ENCODE data around the gene FUT7. TPM values are rescaled to one million over a fixed set of nuclear protein-coding genes. Genes with fewer than 3 reads are reported as not detected.

Gene FUT7
- total RNA-seq, 1 experiment from 2014 or later, result 0.36 TPM

GRCh38 chr9:137050570-137050969 lies 18.7 kb upstream of the FUT7 start:
- DNase-seq (ENCODE audit: low spot score), result no peak

- DNase-seq (ENCODE audit: low spot score), result peak; percentile 84
Measured at GRCh38 chr9:137049544-137050449, 17.9 kb upstream of the FUT7 start.

DNA sequence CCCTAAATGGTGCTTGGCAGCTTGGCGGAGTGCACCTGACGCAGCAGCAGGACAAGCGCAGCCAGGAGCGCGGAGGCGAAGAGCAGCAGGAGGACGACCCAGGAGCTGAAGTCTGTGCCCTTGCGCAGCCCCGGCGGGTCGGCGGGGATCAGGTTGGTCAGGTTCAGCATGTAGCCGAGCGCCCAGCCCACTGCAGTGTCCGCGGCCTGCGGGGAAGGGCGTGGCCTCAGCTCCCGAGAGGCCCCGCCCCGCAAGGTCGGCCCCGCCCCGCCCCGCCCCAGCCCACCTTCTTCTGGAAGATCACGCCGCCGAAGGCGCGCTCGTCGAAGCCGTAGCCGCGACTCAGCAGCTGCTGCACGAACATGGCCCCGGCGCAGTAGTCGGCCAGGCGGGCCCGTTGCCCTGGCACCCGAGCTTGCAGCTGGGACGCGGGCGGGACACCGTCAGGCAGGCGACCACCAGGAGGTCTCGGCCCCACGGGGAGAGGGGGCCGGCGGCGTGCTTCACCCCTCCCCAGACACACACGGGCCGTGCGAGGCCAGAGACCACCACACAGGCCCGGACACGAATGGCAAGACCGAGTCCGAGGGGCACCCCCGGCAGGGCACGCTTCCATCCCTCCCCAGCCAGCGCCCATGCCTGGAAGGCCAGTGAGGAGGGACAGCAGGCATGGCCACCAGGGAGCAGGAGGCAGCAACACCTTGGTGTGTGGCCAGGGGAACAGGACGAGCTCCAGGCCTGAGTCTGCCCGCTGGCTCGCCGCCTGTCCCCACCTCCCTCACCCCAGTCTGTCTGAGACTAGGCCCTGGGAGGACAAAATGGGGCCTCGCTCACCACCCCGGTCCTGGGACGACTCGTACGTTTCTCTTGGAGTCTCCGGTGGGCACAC lies 17.0 kb upstream of the FUT7 start:
- DNase-seq (ENCODE audit: low spot score), result no peak

DNA sequence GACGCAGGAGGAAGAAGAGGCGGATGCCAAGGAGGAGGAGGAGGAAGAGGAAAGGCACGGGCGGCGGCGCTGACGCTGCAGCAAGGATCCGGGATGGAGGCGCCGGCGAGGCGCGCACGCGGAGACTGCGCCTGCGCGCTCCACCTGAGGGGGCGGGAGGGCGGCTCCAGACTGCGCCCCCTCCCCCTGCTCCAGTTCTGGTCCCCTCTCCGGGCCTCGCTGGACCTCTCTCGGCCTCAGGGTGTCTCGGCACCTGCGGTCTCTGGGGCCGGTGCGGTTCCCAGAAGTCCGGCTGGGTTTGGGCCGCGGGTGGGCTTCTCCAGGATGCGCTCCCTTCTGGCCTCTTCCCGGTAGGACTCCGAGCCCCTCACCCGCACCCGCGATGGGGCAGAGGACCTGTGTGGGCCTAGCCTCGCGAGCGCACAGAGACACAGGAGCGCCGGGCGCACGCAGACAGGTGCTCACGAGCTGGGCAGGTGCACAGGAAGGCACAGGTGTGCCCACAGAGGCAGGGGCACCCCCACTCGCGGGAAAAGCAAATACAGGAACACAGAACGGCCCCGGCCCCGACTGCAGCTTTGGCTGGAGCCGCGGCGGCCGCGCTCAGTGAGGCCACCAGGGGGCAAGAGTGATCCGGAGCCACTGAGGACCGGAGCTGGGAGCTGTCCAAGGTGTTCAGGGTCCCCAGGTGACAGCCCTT lies 14.3 kb upstream of the FUT7 start, which contains the start of gene NPDC1:
Gene NPDC1 (minus strand): TSS at position 90 of the 700 bp plus-strand sequence. CDS start 188 bp downstream, outside the sequence.
- DNase-seq (ENCODE audit: low spot score), result peak; percentile 93

DNA sequence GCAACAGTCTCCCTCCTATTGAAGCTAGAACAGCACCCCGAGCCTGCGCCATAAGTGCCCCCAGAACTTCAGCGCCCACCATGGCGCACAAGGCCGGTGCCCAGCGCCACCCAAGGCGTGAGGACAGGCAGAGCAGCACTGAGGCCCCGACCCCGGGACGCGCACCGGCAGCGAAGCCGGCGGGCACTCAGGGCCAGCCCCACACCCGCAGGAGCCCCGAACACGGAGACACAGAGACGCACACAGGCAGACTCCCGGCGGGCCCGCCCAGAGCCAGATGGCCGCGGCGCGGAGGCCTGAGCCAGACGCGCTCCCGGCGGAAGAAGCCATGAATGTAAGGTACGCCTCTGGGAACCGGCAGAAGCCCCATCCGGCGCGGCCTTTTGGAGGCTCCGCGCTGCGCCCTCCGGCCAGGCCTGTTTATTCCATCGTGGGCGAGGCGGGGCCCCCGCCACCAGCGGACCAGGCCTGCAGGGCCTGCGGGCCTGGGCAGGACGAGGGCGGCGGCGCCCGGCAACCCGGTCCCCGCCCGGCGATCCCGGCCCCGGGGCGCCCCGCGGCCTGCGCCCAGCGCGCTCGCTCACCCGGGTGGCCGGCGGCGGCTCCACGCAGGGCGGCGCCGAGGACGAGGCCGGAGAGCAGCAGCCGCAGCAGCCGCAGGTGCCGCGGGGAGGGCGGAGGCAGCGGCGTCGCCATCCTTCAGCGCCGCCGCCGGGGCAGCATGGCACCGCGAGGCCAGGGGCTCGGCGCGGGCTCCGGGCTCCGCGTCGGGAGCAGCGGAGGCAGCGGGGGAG lies 13.6 kb upstream of the FUT7 start:
- no peak for DNase-seq (ENCODE audit: low spot score)

- peak; percentile 59 for DNase-seq (ENCODE audit: low spot score)
Measured at GRCh38 chr9:137044502-137045177, 12.8 kb upstream of the FUT7 start.

GRCh38 chr9:137044037-137044436 lies 12.1 kb upstream of the FUT7 start:
- no peak for DNase-seq (ENCODE audit: low spot score)

- DNase-seq (ENCODE audit: low spot score), result no peak
Measured at GRCh38 chr9:137042751-137043727, 11.2 kb upstream of the FUT7 start.

GRCh38 chr9:137041124-137041523 lies 9.2 kb upstream of the FUT7 start:
- no peak for DNase-seq (ENCODE audit: low spot score)

GRCh38 chr9:137040568-137040967 lies 8.7 kb upstream of the FUT7 start:
- no peak for DNase-seq (ENCODE audit: low spot score)

GRCh38 chr9:137039611-137040366 lies 7.9 kb upstream of the FUT7 start:
- no peak for DNase-seq (ENCODE audit: low spot score)

GRCh38 chr9:137038916-137039315 lies 7.0 kb upstream of the FUT7 start:
- DNase-seq (ENCODE audit: low spot score), result no peak

DNA sequence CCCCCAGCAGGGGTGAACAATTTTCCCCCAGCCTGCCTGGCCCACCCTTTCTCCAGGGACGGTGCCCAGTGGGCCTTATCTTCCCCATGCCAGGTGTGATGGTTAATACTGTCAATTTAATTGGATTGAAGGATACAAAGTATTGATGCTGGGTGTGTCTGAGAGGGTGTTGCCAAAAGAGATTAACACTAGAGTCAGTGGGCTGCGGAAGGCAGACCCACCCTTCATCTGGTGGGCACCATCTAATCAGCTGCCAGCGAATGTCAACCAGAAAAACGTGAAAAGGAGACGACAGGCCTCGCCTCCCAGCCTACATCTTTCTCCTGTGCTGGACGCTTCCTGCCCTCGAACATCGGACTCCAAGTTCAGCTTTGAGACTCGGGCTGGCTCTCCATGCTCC lies 5.6 kb upstream of the FUT7 start:
- no peak for DNase-seq (ENCODE audit: low spot score)

DNA sequence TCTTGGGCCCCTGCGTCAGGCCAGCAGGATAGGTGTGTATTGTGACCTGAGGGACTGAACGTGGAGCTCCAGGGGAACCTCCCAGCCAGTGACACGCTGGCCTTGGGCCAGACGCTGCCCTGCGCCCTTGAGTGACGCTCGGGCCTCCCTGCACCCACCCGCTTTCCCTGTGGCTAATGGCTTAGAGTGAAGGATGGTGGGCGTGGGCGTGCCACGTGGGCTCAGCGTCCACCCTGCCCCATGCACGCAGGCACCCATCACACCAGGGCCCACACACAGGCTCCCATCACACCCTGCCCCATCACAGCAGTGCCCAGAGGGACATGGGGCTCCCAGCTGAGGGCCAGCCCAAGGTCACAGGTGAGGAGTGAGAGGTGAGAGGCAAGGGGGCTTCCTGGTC lies 5.1 kb upstream of the FUT7 start:
- DNase-seq (ENCODE audit: low spot score), result no peak

GRCh38 chr9:137035937-137036336 lies 4.0 kb upstream of the FUT7 start:
- no peak for DNase-seq (ENCODE audit: low spot score)

- no peak for DNase-seq (ENCODE audit: low spot score)
Measured at GRCh38 chr9:137035507-137035834, 3.6 kb upstream of the FUT7 start.

GRCh38 chr9:137034709-137035506 lies 3.0 kb upstream of the FUT7 start:
- peak; percentile 91 for DNase-seq (ENCODE audit: low spot score)

Measured in HT-29 (cell line).